ENCODE measurements around the gene TSHZ1. TPM values are rescaled to one million over a fixed set of nuclear protein-coding genes. Genes with fewer than 3 reads are reported as not detected.

The TSHZ1 gene
- total and polyA plus RNA-seq, 2 of the 8 experiments (the other 6 are each of a cell fraction or from before 2014, with no cell fraction given) = 0.03 to 0.32 TPM

DNA sequence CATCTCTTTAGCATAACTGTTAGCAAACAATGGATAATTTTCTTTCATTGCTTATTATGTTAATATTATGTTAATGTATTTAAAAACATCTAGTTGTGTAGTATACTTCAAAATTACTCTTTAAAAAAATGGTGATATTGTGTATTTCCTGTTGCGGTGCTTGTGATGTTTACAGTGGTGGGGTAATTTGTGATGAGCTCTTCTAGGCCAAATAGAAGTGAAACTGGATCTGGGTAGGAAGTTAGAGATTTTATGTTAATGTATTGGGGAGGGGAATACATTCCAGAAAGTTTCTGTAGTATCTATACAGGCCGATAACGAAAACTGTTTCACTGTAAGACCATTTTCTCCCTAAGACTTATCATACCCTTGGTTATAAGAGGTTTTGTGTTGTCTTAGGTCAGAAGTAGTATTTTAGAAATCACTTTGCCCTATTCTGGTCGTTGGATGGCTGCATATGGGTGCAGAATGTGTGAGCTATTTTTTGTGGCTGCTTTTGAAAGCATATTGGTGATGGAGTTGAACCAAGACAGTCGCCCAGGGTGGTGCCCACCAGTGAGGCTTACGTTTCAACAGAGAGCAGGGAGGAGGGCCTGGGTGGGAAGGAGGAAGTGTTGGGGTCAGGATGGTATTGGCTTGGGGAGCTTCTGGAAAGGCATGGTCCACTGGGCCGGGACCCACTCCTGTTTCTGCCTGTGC is 5.8 kb downstream of the TSHZ1 start (continued):
- TF ChIP-seq, protein P1, sequence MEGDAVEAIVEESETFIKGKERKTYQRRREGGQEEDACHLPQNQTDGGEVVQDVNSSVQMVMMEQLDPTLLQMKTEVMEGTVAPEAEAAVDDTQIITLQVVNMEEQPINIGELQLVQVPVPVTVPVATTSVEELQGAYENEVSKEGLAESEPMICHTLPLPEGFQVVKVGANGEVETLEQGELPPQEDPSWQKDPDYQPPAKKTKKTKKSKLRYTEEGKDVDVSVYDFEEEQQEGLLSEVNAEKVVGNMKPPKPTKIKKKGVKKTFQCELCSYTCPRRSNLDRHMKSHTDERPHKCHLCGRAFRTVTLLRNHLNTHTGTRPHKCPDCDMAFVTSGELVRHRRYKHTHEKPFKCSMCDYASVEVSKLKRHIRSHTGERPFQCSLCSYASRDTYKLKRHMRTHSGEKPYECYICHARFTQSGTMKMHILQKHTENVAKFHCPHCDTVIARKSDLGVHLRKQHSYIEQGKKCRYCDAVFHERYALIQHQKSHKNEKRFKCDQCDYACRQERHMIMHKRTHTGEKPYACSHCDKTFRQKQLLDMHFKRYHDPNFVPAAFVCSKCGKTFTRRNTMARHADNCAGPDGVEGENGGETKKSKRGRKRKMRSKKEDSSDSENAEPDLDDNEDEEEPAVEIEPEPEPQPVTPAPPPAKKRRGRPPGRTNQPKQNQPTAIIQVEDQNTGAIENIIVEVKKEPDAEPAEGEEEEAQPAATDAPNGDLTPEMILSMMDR (IDR thresholded peaks at IDR 0.05; ENCODE audit: control extremely low read depth in 1 of 3, insufficient read depth in 1 of 3, low read depth in 1 of 3, low read length in 3 of 3) = no peak
- TF ChIP-seq RFX5 (IDR thresholded peaks at IDR 0.05; ENCODE audit: borderline replicate concordance, low read depth, low read length) = no peak
- TF ChIP-seq JUN (IDR thresholded peaks at IDR 0.05; ENCODE audit: low read depth, low read length) = no peak
